Neural cell (in vitro differentiated cells): ENCODE data around the gene TMEM181. TPM values are rescaled to one million over a fixed set of nuclear protein-coding genes. Genes with fewer than 3 reads are reported as not detected.
A peak's percentile ranks its signal among the peaks of the same experiment; 100 is the strongest.

Experiments used
- H2AFZ ChIP-seq: fragments of 200-600, 300-800 bp; sonication (generic), shearing (Covaris generic); 2 replicates; pipeline ENCODE4 v1.6.0; 2014; ENCODE audit warnings: low read depth, mild to moderate bottlenecking, antibody characterized with exemption, low read length, moderate library complexity
- H3F3A ChIP-seq: fragments of 200-600 bp; shearing (Covaris generic); 2 replicates; pipeline ENCODE4 v1.6.1; 2016; ENCODE audit warnings: mild to moderate bottlenecking, moderate library complexity, mixed read lengths, antibody characterized with exemption, low read length; ENCODE audit not compliant: insufficient read depth, poor library complexity, severe bottlenecking
- H3K27ac ChIP-seq: fragments of 200-600, 300-800 bp; sonication (generic), shearing (Covaris generic); 2 replicates; pipeline ENCODE4 v1.5.1; 2014; ENCODE audit warnings: mild to moderate bottlenecking, low read length, moderate library complexity
- H3K27me3 ChIP-seq: fragments of 300-800, 200-600 bp; sonication (generic), shearing (Covaris generic); 2 replicates; pipeline ENCODE4 v1.6.0; 2014; ENCODE audit warnings: mild to moderate bottlenecking, low read depth, low read length, moderate library complexity; ENCODE audit not compliant: insufficient read depth
- H3K36me3 ChIP-seq: fragments of 300-800, 200-600 bp; sonication (generic), shearing (Covaris generic); 2 replicates; pipeline ENCODE4 v1.5.1; 2014; ENCODE audit warnings: mild to moderate bottlenecking, antibody characterized with exemption, low read length, moderate library complexity; ENCODE audit not compliant: insufficient read depth
- H3K4me2 ChIP-seq: fragments of 300-800, 200-600 bp; sonication (generic), shearing (Covaris generic); 2 replicates; pipeline ENCODE4 v1.6.0; 2014; ENCODE audit warnings: mild to moderate bottlenecking, low read length
- H3K4me3 ChIP-seq: fragments of 300-800, 200-600 bp; sonication (generic), shearing (Covaris generic); 2 replicates; pipeline ENCODE4 v1.5.1; 2014; ENCODE audit warnings: mild to moderate bottlenecking, low read length, moderate library complexity
- H3K79me2 ChIP-seq: fragments of 200-600 bp; shearing (Covaris generic); replicated peaks from 2 replicates; pipeline ENCODE4 v1.6.0; 2014; ENCODE audit warnings: mild to moderate bottlenecking, low read length, moderate library complexity; ENCODE audit not compliant: insufficient read depth
- H3K9ac ChIP-seq: fragments of 300-800, 200-600 bp; sonication (generic), shearing (Covaris generic); 2 replicates; pipeline ENCODE4 v1.6.1; 2016; ENCODE audit warnings: mild to moderate bottlenecking, low read length, mixed read lengths
- H3K9me2 ChIP-seq: fragments of 200-600 bp; shearing (Covaris generic); 2 replicates; pipeline ENCODE4 v1.6.1; 2016; ENCODE audit warnings: mild to moderate bottlenecking, low read length, mixed read lengths; ENCODE audit not compliant: insufficient read depth
- H3K9me3 ChIP-seq: fragments of 200-600, 300-800 bp; sonication (generic), shearing (Covaris generic); 2 replicates; pipeline ENCODE4 v1.6.1; 2016; ENCODE audit warnings: mild to moderate bottlenecking, mixed run types, low read length, moderate library complexity, mixed read lengths
- H4K20me1 ChIP-seq: fragments of 200-600 bp; shearing (Covaris generic); 2 replicates; pipeline ENCODE4 v1.6.1; 2016; ENCODE audit warnings: mild to moderate bottlenecking, mixed run types; ENCODE audit not compliant: insufficient read depth
- EP300 ChIP-seq: fragments of 450-650 bp; conservative IDR thresholded peaks from 2 replicates; pipeline ENCODE4 v1.6.1; 2014; ENCODE audit warnings: antibody characterized with exemption, mild to moderate bottlenecking, moderate library complexity; ENCODE audit not compliant: poor library complexity, severe bottlenecking
- EZH2 ChIP-seq: fragments of 200-600, 300-800 bp; shearing (Covaris generic), sonication (generic); IDR thresholded peaks from 2 replicates; pipeline ENCODE4 v1.6.1; 2014; ENCODE audit warnings: antibody characterized with exemption, low read length, borderline replicate concordance, mild to moderate bottlenecking; ENCODE audit not compliant: insufficient read depth, poor library complexity, severe bottlenecking
- MXI1 ChIP-seq: fragments of 450-650 bp; conservative IDR thresholded peaks from 2 replicates; pipeline ENCODE4 v1.6.1; 2014; ENCODE audit warnings: antibody characterized with exemption, mild to moderate bottlenecking; ENCODE audit not compliant: poor library complexity, severe bottlenecking
- POLR2AphosphoS5 ChIP-seq: IDR thresholded peaks from 2 replicates; pipeline ENCODE4 v1.6.1; 2012
- RAD21 ChIP-seq: fragments of 450-650 bp; conservative IDR thresholded peaks from 2 replicates; pipeline ENCODE4 v1.6.1; 2014; ENCODE audit warnings: antibody characterized with exemption, mild to moderate bottlenecking, moderate library complexity
- SMC3 ChIP-seq: fragments of 450-650 bp; conservative IDR thresholded peaks from 2 replicates; pipeline ENCODE4 v1.6.1; 2014; ENCODE audit warnings: antibody characterized with exemption, mild to moderate bottlenecking, moderate library complexity; ENCODE audit not compliant: poor library complexity
- TAF1 ChIP-seq: IDR thresholded peaks from 2 replicates; pipeline ENCODE4 v1.6.1; 2012; ENCODE audit warnings: low read depth
- polyA plus RNA-seq: library from polyadenylated mRNA; depleted of rRNA; stranded (reverse); fragments of >200 nt; gene quantifications from 2 replicates; pipeline ENCODE4 v1.2.3, GENCODE V29; 2014
- TF ChIP-seq, protein P1 (sequence below): fragments of 450-650 bp; IDR thresholded peaks from 2 replicates; pipeline ENCODE4 v1.5.1; 2014; ENCODE audit warnings: antibody characterized with exemption, mild to moderate bottlenecking, moderate library complexity; ENCODE audit not compliant: poor library complexity, severe bottlenecking
- TF ChIP-seq, protein P2 (sequence below): IDR thresholded peaks from 2 replicates; pipeline ENCODE4 v1.6.1; 2012; ENCODE audit warnings: borderline replicate concordance

The TMEM181 gene
- polyA plus RNA-seq, 1 donor from 2014 or later, result 47.6 TPM

DNA sequence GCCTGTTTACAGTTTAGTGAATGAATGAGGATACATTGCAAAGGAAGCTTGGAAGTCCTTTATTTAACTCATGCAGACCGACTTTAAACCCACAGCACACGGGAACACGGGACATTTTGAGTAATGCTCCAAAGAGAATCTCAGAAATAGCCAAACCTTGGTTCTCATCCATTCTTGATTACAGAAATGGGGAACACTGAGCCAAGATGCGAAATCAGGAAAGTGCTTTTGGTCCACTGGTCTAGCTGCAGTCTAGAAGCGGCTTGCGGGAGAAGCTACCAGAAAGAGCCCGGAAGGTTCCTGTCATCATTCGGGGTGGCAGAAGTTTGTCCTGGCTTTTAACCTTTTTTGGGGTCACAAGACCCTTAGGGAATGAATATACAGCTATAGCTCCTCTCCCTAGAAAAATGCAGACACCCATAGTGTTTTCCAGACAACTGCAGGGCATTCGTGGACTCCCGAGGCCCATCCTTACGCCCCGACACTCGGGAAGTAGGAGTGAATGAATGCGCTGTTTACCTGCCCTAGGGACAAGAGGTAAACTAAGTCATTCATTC lies 475 bp upstream of the TMEM181 start:
- Histone ChIP-seq H3K9me2 (no peaks in the 10 kb centered on the region), H3K79me2 (peaks cover 30% of the 10 kb centered on the region), H3F3A (peaks cover 4% of the 10 kb centered on the region), H3K27me3 (no peaks in the 10 kb centered on the region), H4K20me1 (peaks cover 10% of the 10 kb centered on the region), H3K9ac (peak overlapping the region; percentile 67), H3K9me3 (no peaks in the 10 kb centered on the region), H2AFZ (peak overlapping the region; percentile 42), H3K27ac (peak overlapping the region; percentile 56), H3K36me3 (no peaks in the 10 kb centered on the region), H3K4me2 (peak overlapping the region; percentile 89), H3K4me3 (peak overlapping the region; percentile 85)
- TF ChIP-seq EP300 (no peak), RAD21 (no peak), SMC3 (no peak), EZH2 (no peak), TAF1 (no peak), MXI1 (no peak), POLR2AphosphoS5 (no peak)
- TF ChIP-seq, protein P1, sequence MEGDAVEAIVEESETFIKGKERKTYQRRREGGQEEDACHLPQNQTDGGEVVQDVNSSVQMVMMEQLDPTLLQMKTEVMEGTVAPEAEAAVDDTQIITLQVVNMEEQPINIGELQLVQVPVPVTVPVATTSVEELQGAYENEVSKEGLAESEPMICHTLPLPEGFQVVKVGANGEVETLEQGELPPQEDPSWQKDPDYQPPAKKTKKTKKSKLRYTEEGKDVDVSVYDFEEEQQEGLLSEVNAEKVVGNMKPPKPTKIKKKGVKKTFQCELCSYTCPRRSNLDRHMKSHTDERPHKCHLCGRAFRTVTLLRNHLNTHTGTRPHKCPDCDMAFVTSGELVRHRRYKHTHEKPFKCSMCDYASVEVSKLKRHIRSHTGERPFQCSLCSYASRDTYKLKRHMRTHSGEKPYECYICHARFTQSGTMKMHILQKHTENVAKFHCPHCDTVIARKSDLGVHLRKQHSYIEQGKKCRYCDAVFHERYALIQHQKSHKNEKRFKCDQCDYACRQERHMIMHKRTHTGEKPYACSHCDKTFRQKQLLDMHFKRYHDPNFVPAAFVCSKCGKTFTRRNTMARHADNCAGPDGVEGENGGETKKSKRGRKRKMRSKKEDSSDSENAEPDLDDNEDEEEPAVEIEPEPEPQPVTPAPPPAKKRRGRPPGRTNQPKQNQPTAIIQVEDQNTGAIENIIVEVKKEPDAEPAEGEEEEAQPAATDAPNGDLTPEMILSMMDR, result no peak
- TF ChIP-seq, protein P2, sequence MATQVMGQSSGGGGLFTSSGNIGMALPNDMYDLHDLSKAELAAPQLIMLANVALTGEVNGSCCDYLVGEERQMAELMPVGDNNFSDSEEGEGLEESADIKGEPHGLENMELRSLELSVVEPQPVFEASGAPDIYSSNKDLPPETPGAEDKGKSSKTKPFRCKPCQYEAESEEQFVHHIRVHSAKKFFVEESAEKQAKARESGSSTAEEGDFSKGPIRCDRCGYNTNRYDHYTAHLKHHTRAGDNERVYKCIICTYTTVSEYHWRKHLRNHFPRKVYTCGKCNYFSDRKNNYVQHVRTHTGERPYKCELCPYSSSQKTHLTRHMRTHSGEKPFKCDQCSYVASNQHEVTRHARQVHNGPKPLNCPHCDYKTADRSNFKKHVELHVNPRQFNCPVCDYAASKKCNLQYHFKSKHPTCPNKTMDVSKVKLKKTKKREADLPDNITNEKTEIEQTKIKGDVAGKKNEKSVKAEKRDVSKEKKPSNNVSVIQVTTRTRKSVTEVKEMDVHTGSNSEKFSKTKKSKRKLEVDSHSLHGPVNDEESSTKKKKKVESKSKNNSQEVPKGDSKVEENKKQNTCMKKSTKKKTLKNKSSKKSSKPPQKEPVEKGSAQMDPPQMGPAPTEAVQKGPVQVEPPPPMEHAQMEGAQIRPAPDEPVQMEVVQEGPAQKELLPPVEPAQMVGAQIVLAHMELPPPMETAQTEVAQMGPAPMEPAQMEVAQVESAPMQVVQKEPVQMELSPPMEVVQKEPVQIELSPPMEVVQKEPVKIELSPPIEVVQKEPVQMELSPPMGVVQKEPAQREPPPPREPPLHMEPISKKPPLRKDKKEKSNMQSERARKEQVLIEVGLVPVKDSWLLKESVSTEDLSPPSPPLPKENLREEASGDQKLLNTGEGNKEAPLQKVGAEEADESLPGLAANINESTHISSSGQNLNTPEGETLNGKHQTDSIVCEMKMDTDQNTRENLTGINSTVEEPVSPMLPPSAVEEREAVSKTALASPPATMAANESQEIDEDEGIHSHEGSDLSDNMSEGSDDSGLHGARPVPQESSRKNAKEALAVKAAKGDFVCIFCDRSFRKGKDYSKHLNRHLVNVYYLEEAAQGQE, result no peak

DNA sequence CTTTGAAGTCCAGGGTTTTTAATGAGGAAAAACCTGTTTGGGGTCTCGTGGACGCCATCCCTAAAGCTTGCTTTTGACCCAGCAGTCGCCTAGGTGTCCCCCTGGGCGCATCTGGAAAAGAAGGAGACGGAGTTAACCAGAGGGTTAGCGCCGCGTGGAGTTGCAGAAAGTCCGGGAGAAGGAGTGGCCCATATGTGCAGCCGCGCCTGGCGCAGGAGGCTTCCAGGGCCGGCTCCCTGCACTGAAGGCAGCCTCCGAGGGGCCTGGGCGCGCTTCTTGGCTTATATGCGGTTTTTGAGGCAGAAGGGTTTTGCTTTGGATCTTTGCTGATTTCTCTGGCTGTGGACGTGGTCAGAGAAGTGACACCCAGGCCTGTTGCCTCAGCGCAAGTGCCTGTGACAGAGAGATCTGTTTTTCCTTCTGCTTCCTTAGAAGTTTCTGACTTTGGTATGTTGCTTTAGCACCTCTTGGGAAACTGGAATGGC lies 987 bp downstream of the TMEM181 start:
- Histone ChIP-seq H3K27me3 (no peaks in the 10 kb centered on the region), H3K27ac (no peak overlapping the region), H2AFZ (no peak overlapping the region)

More for the DNA sequence above, 987 bp downstream of the TMEM181 start:
- peak overlapping the region; percentile 85 for H3K4me3 ChIP-seq
- H3K36me3 ChIP-seq, result no peaks in the 10 kb centered on the region
- H3K9ac ChIP-seq, result peak overlapping the region; percentile 67
- peaks cover 4% of the 10 kb centered on the region for H3F3A ChIP-seq
- peak overlapping the region; percentile 94 for H3K4me2 ChIP-seq
- H4K20me1 ChIP-seq, result peaks cover 10% of the 10 kb centered on the region
- H3K9me2 ChIP-seq, result no peaks in the 10 kb centered on the region
- H3K9me3 ChIP-seq, result no peaks in the 10 kb centered on the region
- peaks cover 34% of the 10 kb centered on the region for H3K79me2 ChIP-seq
- TF ChIP-seq EZH2, result no peak
